EH (cell line): ENCODE measurements around the gene CEP131.
"Not testable (repeated sequence)": the region's sequence is repeated elsewhere in the genome, so short reads cannot be mapped to it uniquely, and the experiment has no call there.

ENCODE experiments used
- DNase-seq: peaks from one replicate; pipeline ENCODE4 v3.0.0-alpha.2; 2015; ENCODE audit warnings: low read depth

CEP131 gene

DNA sequence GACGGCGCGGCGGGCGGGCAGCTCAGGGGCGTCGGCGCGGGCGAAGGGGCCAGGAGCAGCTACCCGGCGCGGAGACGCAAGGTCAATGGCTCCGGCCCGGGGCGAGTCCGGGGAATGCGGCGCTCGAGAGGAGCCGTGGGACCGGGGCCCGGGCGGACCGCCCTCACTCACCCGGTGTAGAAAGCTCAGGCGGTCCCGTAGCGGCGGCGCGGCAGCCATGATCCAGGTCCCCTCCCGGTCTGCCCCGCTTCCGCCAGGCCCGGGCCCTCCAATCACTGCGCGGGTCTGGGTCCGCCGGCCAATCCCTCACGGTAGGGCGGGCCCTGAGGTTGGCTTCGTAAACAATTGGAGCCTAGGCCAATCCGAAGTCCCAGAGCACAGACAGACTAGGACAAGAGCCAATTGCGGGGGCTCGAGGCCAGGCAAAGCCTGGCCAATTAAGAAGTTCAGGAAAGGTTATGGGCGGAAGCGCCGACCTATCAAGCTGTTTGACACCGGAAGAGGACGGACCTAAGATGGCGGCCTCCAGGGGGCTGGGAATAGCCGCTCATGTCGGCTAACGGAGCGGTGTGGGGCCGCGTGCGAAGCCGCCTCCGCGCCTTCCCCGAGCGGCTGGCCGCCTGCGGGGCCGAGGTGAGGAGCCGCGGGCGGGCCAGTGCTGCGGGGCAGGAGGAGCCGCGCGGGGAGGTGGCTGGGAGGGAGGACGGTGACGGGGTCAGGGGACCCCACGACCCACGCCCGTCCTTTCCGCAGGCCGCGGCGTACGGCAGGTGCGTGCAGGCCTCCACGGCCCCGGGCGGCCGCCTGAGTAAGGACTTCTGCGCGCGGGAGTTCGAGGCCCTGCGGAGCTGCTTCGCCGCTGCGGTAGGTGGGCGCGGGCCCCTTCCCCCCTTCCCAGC, 16.3 kb upstream of the CEP131 start, which contains the start of the genes NDUFAF8 and TEPSIN:
Gene NDUFAF8 (plus strand): TSS at position 504 of the 899 bp plus-strand sequence. CDS start 46 bp downstream, at position 550.
Gene TEPSIN (minus strand): TSS at position 241 of the 899 bp plus-strand sequence. CDS start 22 bp downstream, at position 219.
- DNase-seq, result peak; percentile 100

DNA sequence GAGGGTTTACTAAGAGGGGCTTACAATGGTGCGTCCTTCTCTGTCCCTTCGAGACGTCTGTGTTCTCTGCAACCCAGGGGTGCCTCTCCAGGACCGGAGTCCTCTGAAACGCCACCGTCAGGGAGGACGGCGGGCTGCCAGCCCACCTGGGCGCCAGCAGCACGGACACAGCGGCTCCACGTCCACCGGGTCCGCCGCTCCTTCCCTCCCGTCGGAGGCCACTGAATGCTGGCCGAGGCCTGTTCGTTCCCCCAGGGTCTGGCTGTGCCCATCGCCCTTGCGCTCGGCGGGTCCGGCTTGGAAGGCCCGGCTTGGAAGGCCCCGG, 15.7 kb upstream of the CEP131 start:
- DNase-seq, result no peak

DNA sequence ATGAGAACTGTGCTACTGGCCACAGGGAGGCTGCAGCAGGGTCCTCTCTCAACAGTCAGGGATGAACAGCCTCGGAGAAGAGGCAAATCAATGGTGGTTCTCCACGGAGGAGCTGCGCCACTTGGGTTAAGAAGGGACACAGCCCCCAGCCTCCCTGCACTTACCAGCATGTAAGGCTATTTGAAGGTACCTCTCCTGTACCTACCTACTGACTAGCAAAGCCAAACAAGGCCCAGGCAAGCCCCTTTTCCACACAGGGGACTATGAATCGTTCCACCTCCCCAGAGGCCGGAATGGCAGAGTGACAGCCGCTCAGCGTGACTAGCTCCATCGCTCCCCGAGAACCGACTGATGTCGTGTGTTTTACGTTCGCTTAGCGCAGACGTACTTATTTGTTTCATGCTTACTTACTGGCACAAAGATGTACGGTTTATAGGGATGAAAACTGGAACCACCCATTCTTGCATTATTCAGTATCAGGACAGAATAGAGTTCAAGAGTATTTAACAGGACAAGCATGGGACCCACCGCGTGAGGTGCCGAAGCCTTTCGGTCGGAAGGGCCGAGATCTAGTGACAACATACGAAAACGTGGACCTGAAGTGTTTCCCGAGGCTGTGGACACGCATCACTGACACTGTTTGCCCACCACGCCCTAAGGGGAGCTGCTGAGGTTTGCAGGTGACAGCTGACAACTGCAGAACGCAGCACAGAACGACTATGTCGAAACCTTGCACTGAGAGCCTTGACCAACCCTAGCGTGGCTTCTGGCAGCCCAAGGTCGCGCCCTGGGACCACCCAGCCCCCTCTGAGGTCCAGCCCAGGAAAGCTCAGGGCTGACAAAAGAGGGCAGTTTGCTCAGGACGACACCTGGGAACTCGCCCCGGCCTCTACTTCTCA, 15.1 kb upstream of the CEP131 start:
- no peak for DNase-seq

DNA sequence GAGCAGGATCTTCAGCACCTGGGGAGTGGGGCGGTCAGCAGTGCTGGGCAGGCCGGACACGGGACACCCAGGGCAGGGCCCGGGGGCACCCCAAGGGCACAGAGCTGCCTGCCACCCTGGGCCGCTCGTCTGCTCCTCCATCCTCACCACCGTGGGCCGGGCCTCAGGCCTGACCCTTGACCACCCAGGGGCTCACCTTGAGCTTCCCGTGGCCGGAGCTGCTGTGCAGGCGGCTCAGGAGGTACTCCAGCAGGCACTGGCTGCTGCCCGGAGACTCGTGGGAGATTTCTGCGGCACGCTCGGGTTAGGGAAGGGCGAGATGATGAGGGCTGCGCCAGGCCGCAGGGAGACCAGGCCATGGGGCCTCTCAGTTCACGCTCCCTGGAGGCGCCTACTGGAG, 14.0 kb upstream of the CEP131 start:
- no peak for DNase-seq

DNA sequence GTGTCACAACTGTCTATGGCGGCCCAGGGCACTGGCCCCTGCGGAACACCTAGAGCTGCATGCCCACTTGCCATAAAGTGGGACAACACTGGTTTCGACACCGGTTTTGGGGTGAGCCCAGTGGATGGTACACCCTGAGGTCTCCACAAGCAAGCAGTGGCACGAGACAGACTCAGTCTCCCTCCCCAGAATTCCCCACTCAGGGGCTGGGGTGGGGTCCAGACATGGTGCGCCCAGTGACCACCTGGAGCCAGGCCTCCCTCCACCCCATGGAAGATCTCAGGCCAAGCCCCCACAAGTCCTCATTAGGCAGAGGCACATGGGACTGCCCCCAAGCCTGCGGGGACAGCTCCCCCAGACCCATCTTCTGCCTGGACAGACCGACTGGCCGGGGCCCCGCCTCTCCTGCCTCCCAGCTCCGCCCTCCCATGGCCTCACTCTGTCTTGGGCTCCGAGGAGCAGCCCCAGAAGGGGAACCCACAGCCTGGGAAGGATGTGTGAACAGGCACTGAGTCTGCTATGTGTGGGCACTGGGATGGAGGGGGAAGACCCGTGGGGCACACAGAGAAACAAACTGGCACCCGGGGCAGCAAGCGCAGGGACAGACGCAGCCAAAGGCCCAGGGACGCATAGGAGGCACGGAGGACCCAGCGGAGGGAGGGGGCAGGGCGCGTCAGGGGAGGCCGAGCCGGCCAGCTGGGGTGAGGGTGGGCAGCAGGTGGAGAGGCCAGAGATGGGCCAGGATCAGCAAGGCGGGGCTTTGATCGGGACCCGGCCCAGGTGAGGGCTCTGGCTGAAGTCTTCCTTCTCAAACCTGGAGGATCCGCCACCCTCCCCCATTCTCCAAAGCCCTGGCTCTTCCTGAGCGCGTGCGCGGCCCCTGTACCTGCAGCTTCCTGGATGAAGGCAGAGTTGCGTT, 13.3 kb upstream of the CEP131 start:
- no peak for DNase-seq

DNA sequence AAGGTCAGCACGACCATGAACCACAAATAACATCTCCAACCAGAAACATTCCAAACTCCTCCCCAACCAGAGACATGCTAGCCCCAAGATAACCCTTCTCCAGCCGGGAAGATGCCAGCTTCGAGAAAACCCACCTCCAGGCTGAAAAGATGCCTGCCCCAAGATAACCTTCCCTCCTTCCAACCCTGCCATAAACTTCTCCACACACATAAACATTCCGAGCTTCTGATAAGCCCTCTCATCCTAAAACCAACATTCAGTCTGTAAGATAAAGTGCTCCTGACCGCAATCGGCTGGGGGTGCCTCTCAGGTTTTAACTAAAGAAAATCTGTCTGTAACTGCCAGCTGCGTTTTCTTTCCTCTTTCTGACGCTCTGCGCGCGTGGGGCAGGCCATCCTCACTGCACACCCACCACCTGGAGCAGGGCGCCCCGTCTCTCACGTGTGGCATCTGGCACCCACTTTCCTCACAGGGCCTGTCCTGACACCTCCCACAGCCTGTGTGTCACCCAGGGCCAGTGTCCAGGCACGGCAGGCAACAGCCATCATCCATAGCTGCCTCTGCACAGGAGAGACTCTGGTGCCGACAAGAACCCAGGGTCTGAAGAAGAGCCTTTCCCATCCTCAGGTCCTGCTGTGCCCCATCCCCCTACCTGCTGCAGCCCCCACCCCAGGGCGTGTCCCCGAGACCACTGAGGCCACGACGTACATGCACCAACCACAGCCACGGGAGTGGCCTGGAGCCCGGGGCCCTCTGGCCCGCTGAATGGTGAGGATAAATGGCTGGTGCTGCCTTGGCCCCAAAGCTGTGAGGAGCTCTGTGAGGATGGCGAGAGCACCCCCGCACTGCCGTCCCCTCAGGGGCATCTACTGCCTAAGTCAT, 12.4 kb upstream of the CEP131 start:
- DNase-seq, result no peak

- DNase-seq, result no peak
Measured at GRCh38 chr17:81234506-81234855, 11.7 kb upstream of the CEP131 start.

- DNase-seq, result no peak
Measured at GRCh38 chr17:81233811-81234505, 11.2 kb upstream of the CEP131 start.

DNA sequence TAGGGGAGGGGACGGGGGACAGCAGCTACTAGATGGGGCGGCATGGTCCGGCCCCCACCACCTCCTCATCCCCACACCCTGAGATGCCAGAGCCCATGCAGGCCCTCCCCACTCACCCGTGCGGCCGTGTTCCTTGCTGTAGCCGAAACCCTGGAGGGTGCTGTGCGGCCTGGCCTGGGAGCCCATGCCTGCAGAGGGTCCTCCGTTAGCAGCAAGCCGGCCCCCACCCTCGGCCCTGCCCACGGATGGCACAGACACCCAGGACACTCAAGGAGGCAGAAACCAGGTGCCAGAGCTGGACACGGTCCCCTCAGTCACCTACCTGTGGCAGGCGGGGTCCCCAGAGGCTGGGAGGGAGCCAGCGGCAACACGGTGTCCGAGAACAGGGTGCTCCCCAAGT, 10.6 kb upstream of the CEP131 start:
- no peak for DNase-seq

DNA sequence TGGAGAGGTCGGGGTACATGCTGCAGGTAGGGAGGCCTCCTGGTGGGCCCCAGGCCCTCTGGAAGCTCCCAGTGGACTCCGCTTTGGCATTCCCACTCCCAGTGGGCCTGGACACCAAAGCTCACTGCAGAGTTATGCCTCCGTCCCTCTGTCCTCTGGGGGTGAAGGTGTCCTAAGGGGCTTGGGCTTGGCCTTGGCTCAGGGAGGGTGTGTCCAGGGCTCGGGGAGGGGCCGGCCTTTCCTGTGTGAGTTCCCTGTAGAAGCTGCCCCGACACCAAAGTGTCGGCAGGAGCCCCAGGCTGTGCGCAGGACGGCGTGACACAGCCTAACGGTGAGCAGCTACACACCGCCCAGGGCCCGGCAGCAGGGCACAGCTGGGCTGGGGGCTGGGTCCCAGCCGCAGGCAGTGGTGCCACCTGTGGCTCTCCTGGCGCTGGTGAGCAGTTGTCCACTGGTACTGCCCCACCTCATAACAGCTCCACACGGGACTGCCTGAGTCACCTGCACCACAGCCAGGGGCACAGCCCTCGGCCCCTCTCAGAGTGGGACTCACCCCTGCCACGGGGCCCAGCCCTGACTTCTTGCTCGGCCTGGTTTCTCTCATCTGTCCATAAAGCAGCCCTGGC, 10.0 kb upstream of the CEP131 start:
- no peak for DNase-seq

DNA sequence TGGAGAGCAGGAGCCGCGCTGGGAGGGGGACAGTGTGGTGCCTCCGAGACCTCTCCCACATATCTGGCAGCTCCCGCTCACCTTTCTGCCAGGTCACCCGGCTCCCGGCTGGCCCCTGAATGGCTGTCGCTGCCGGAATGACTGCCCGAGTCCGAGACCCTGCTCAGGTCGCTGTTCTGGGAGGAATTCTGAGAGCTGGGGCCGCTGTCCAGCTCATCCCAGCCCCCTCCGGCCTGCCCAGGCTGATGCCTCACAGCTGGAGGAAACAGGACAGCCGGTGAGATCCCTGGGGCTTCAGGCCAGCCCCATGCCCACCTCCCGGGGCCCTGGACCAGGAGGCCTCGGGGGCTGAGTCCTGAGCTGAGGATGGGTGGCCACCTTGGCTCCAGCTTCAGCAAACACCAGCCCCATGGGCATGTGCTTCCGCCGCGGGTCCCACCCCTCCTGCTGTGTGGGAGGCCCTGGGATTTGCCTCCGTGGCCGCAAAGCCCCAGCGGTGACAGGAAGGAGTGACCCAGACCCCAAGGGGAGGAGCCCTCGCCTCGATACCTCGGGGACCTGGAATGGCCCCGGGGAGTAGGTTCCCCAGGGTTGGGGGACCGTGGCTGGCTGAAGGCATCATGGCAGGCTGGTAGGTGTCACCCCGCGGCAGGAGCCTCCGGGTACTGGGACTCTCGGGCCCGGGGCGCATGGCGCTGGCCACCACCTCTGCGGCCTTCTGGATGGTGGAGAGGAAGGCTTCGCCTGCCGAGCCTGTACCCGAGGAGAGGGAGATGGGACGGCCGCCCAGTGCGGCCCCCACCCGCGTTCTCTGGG, 9.2 kb upstream of the CEP131 start:
- DNase-seq, result no peak

DNA sequence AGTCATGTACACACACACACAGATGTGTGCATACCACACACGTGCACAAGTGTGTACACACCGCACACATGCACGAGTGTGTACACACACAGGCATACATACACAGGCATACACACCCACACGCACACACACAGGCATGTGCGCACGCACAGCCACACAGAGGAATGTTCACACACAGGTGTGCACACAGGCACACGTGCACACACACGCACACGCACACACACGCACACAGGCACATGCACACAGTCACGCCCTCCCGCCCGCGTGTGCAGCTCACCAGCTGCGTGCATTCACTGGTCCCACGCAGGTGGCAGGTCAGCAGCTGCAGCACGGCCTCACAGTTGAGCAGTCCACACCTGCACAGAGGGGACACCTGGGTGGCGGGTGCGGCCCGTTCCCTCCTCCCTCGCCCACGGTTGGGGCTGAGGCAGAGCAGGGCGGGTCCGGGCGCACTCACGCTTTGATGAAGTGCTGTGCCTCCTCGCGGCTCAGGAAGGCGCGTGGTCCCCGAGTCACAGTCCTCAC, 8.4 kb upstream of the CEP131 start:
- DNase-seq, result no peak

DNA sequence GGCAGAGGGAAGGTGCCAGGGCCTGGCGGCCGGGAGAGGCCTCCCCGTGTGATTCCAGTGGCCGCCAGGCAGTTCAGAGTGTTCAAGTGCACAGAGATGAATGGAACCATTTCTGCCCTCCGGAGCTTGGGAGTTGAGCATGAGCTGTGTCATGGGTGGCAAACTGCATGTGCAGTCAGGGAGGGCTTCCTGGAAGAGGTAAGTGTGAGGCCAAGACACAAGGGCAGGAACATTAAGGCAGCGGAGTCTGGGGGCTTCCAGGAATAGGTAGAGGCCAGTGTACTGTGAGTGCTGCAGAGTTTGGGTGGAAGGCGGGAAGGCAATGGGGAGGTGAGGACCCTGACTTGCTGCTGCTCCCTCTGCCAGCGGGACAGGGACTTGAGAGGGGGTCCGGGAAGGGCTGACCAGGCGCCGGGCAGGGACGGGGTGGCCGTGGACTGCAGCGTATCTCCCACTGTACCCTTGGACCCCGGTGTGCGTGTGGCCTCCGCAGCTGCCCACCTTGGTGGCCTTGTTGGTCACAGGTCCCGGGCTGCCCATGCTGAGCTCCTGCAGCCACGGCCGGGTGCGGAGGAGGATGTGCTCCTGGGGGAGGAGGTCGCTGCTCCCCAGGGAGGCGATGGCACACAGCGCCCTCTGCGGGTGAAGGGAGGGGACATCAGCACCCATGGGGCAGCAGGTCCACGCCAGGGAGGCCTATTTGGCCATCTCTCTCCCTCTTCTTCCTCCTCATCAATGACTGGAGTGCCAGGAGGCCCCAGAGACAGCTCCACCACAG, 7.5 kb upstream of the CEP131 start:
- no peak for DNase-seq

GRCh38 chr17:81229666-81229920, 6.8 kb upstream of the CEP131 start:
- no peak for DNase-seq

GRCh38 chr17:81228834-81229665, 6.3 kb upstream of the CEP131 start:
- no peak for DNase-seq

- no peak for DNase-seq
Measured at GRCh38 chr17:81228420-81228819, 5.7 kb upstream of the CEP131 start.

DNA sequence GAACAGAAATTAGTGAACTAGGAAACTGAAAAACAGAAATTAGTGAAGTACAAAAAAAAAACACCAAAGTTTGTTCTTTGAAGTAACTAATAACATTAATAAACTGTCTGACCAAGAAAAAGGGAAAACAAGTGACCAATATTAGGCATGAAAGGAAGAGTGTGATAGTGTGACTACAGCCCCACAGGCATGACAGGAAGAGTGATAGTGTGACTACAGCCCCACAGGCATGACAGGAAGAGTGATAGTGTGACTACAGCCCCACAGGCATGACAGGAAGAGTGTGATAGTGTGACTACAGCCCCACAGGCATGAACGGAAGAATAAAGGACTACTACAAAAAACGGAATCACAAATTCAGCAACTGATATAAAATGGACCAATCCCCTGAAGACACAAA, 4.9 kb upstream of the CEP131 start:
- DNase-seq, result not testable (repeated sequence)
